Left ventricle myocardium inferior (tissue), 1 donor: ENCODE results near the gene STXBP2. TPM values are rescaled to one million over a fixed set of nuclear protein-coding genes. Genes with fewer than 3 reads are reported as not detected.

Source experiments
- DNase-seq: peaks from one replicate; pipeline ENCODE4 v3.0.0-alpha.2; 2020
- H3K27ac ChIP-seq: fragments of 200-600 bp; replicated peaks from 2 replicates; pipeline ENCODE4 v1.8.0; 2021
- H3K27me3 ChIP-seq: fragments of 200-600 bp; 2 replicates; pipeline ENCODE4 v1.8.0; 2021; ENCODE audit warnings: low read depth
- H3K36me3 ChIP-seq: fragments of 200-600 bp; 2 replicates; pipeline ENCODE4 v1.8.0; 2021
- H3K4me1 ChIP-seq: fragments of 200-600 bp; 2 replicates; pipeline ENCODE4 v1.8.0; 2021
- H3K4me3 ChIP-seq: fragments of 200-600 bp; 2 replicates; pipeline ENCODE4 v1.8.0; 2021; ENCODE audit warnings: mild to moderate bottlenecking, moderate library complexity
- H3K9me3 ChIP-seq: fragments of 200-600 bp; replicated peaks from 2 replicates; pipeline ENCODE4 v1.8.0; 2021
- CTCF ChIP-seq: fragments of 200-600 bp; IDR thresholded peaks from 2 replicates; pipeline ENCODE4 v1.8.0; 2021; ENCODE audit warnings: antibody characterized with exemption, mild to moderate bottlenecking, borderline replicate concordance
- intact Hi-C: fragments of 100-400 bp; cut with micrococcal nuclease; formaldehyde crosslinking; loops from one replicate; pipeline ENCODE4 v1.11.0; 2022
- total RNA-seq: library from RNA; stranded (reverse); fragmentation: NEBNext Ultra II Directional; extraction: Animal tissue kit (Norgen Biotek cat#: 25700); gene quantifications from one replicate; pipeline ENCODE4 v1.2.1, GENCODE V29; 2021
- donor health status: DM: no; HTN: yes; CAD: no; lungs with severe emphysema.

The STXBP2 gene
- total RNA-seq, 1 donor from 2014 or later = 4.5 TPM

- no peak for DNase-seq
- Histone ChIP-seq H3K36me3 (peaks cover 33% of the 10 kb centered on the region), H3K4me3 (no peak overlapping the region), H3K27ac (no peak overlapping the region), H3K27me3 (no peaks in the 10 kb centered on the region), H3K9me3 (no peaks in the 10 kb centered on the region), H3K4me1 (peaks cover 17% of the 10 kb centered on the region)
- intact Hi-C loops = no loop called here
- no peak for TF ChIP-seq CTCF
Measured at GRCh38 chr19:7617172-7617571, 19.7 kb upstream of the STXBP2 start.

GRCh38 chr19:7617735-7618134 is 19.2 kb upstream of the STXBP2 start:
- no peaks in the 10 kb centered on the region for H3K27me3 ChIP-seq

GRCh38 chr19:7618348-7618747 is 18.6 kb upstream of the STXBP2 start:
- no peak overlapping the region for H3K4me3 ChIP-seq
- no peaks in the 10 kb centered on the region for H3K9me3 ChIP-seq
- peaks cover 45% of the 10 kb centered on the region for H3K36me3 ChIP-seq
- peak overlapping the region; percentile 57 for H3K27ac ChIP-seq
- no peak for DNase-seq
- no peak for TF ChIP-seq CTCF
- peaks cover 17% of the 10 kb centered on the region for H3K4me1 ChIP-seq
- H3K27me3 ChIP-seq = no peaks in the 10 kb centered on the region
- intact Hi-C loops = no loop called here

More at GRCh38 chr19:7617735-7618134, 19.2 kb upstream of the STXBP2 start:
- intact Hi-C loops = no loop called here
- DNase-seq = no peak
- peaks cover 38% of the 10 kb centered on the region for H3K36me3 ChIP-seq
- H3K9me3 ChIP-seq = no peaks in the 10 kb centered on the region
- TF ChIP-seq CTCF = no peak
- H3K4me3 ChIP-seq = no peak overlapping the region
- no peak overlapping the region for H3K27ac ChIP-seq
- H3K4me1 ChIP-seq = peaks cover 17% of the 10 kb centered on the region

GRCh38 chr19:7618771-7619510 is 18.0 kb upstream of the STXBP2 start:
- no peak for TF ChIP-seq CTCF
- Histone ChIP-seq H3K4me3 (no peak overlapping the region), H3K36me3 (peaks cover 50% of the 10 kb centered on the region), H3K9me3 (no peaks in the 10 kb centered on the region), H3K4me1 (peaks cover 17% of the 10 kb centered on the region), H3K27me3 (no peaks in the 10 kb centered on the region), H3K27ac (peak overlapping the region; percentile 57)
- intact Hi-C loops = no loop called here
- no peak for DNase-seq

GRCh38 chr19:7619671-7620441 is 17.1 kb upstream of the STXBP2 start:
- H3K36me3 ChIP-seq = peaks cover 58% of the 10 kb centered on the region
- no peak for DNase-seq
- no peak for TF ChIP-seq CTCF
- no peak overlapping the region for H3K4me3 ChIP-seq
- H3K9me3 ChIP-seq = no peaks in the 10 kb centered on the region
- peaks cover 17% of the 10 kb centered on the region for H3K4me1 ChIP-seq
- no peaks in the 10 kb centered on the region for H3K27me3 ChIP-seq
- H3K27ac ChIP-seq = no peak overlapping the region
- intact Hi-C loops = no loop called here
